GM18868 (cell line): Measurements from ENCODE around the gene MRPS18C.
A peak's percentile ranks its signal among the peaks of the same experiment; 100 is the strongest.
"Not testable (repeated sequence)": the region's sequence is repeated elsewhere in the genome, so short reads cannot be mapped to it uniquely, and the experiment has no call there.

Experiments used
- ATAC-seq: cut with Tn5 transposase; IDR thresholded peaks from one replicate; pipeline ENCODE4 v1.9.1; 2021; ENCODE audit warnings: mild to moderate bottlenecking, moderate library complexity; ENCODE audit not compliant: unreplicated experiment

MRPS18C gene

GRCh38 chr4:83496085-83496917 lies 40.4 kb downstream of the MRPS18C start:
- ATAC-seq, result not testable (repeated sequence)

GRCh38 chr4:83498187-83498586 lies 42.3 kb downstream of the MRPS18C start:
- no peak for ATAC-seq

GRCh38 chr4:83501671-83502070 lies 45.8 kb downstream of the MRPS18C start:
- not testable (repeated sequence) for ATAC-seq

GRCh38 chr4:83503974-83504373 lies 48.1 kb downstream of the MRPS18C start:
- ATAC-seq, result no peak

GRCh38 chr4:83504503-83504902 lies 48.6 kb downstream of the MRPS18C start:
- no peak for ATAC-seq

- ATAC-seq, result no peak
These were observed 49.1 kb downstream of the MRPS18C start for GRCh38 chr4:83504996-83505395.

- peak; percentile 49 for ATAC-seq
These were observed 53.3 kb downstream of the MRPS18C start for GRCh38 chr4:83509156-83509585.

GRCh38 chr4:83510442-83510841 lies 54.6 kb downstream of the MRPS18C start:
- ATAC-seq, result peak; percentile 76
